Bronchial epithelial cell (primary cell): ENCODE measurements around the gene GNG12. TPM values are rescaled to one million over a fixed set of nuclear protein-coding genes. Genes with fewer than 3 reads are reported as not detected.

Experiments used
- DNase-seq: peaks from one replicate; pipeline ENCODE4 v3.0.0-alpha.2; 2010; ENCODE audit warnings: low read depth
- FAIRE-seq: peaks from 2 replicates; lab custom pipeline; 2011; peaks lifted over from hg19 to GRCh38; lab: Jason Lieb, UNC
- H3K27me3 ChIP-seq: 2 replicates; pipeline ENCODE4 v1.5.1; 2011; ENCODE audit warnings: low read length; ENCODE audit not compliant: control insufficient read depth, insufficient read depth
- H3K36me3 ChIP-seq: 2 replicates; pipeline ENCODE4 v1.5.1; 2011; ENCODE audit warnings: low read length; ENCODE audit not compliant: control insufficient read depth, insufficient read depth
- H3K4me3 ChIP-seq: 2 replicates; pipeline ENCODE4 v1.5.1; 2011; ENCODE audit warnings: mild to moderate bottlenecking, low read depth, low read length, control low read depth
- CTCF ChIP-seq: IDR thresholded peaks from 2 replicates; pipeline ENCODE4 v1.5.1; 2011; ENCODE audit warnings: mild to moderate bottlenecking, moderate library complexity, low read length, control low read depth, inconsistent platforms; ENCODE audit not compliant: insufficient read depth, severe bottlenecking
- total RNA-seq: library from RNA; depleted of rRNA; stranded (reverse); fragments of >200 nt; gene quantifications from 2 replicates; pipeline ENCODE4 v1.2.1, GENCODE V29; 2014

The GNG12 gene
- total RNA-seq, 1 donor from 2014 or later: 75.3 TPM

DNA sequence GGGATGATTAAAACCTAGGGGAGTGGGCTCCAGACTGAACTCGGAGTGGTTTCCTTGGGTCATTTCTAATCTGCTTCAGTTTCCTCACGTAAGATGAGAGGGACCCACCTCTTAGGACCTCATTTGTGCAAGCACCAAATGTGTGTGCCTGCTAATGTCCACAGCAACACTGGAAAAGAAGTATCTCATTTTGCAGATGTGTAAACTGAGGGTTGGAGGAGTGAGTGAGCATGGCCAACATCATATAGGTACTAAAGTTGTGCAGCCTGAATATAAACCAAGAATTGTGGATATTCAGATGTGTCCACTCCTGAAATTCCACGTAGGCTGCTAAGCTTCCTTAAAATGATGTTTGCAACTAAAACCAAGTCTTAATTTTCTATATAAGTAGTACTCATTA lies 96.5 kb downstream of the GNG12 start:
- H3K27me3 ChIP-seq: no peaks in the 10 kb centered on the region
- no peak overlapping the region for H3K4me3 ChIP-seq
- no peaks in the 10 kb centered on the region for H3K36me3 ChIP-seq
- TF ChIP-seq CTCF: no peak
- FAIRE-seq (no peak), DNase-seq (no peak)

- no peak for FAIRE-seq
Observed at GRCh38 chr1:67735806-67736627, 97.2 kb downstream of the GNG12 start.

GRCh38 chr1:67735206-67735605 lies 98.1 kb downstream of the GNG12 start:
- H3K4me3 ChIP-seq: no peak overlapping the region
- FAIRE-seq: no peak
- DNase-seq: no peak
- H3K36me3 ChIP-seq: no peaks in the 10 kb centered on the region
- H3K27me3 ChIP-seq: no peaks in the 10 kb centered on the region
- no peak for TF ChIP-seq CTCF

More at GRCh38 chr1:67735806-67736627, 97.2 kb downstream of the GNG12 start:
- peak; percentile 92 for DNase-seq
- Histone ChIP-seq H3K36me3 (no peaks in the 10 kb centered on the region), H3K27me3 (no peaks in the 10 kb centered on the region), H3K4me3 (peak overlapping the region; percentile 5)
- no peak for TF ChIP-seq CTCF

GRCh38 chr1:67734323-67734690 lies 99.0 kb downstream of the GNG12 start:
- FAIRE-seq (no peak), DNase-seq (no peak)
- TF ChIP-seq CTCF: no peak
- Histone ChIP-seq H3K27me3 (no peaks in the 10 kb centered on the region), H3K36me3 (no peaks in the 10 kb centered on the region), H3K4me3 (no peak overlapping the region)

GRCh38 chr1:67733681-67734322 lies 99.5 kb downstream of the GNG12 start:
- DNase-seq (no peak), FAIRE-seq (no peak)
- Histone ChIP-seq H3K36me3 (no peaks in the 10 kb centered on the region), H3K27me3 (no peaks in the 10 kb centered on the region), H3K4me3 (no peak overlapping the region)
- TF ChIP-seq CTCF: no peak
